HepG2 (cell line): Measurements from ENCODE around the gene AHNAK. TPM values are rescaled to one million over a fixed set of nuclear protein-coding genes. Genes with fewer than 3 reads are reported as not detected.
A peak's percentile ranks its signal among the peaks of the same experiment; 100 is the strongest.

Experiments used
- ARID2 ChIP-seq: sonication (generic); formaldehyde crosslinking; IDR thresholded peaks from 2 replicates; pipeline ENCODE4 v1.8.1; 2022; ENCODE audit warnings: mild to moderate bottlenecking, missing genetic modification reagents, borderline replicate concordance
- ATF4 ChIP-seq, 2 experiments: fragments of 450-650 bp in 1 of 2; sonication (generic) in 1 of 2; formaldehyde crosslinking; IDR thresholded peaks; 2 replicates each; pipeline versions ENCODE4 v1.5.0 to v1.8.0; 2020 to 2022; ENCODE audit warnings: mild to moderate bottlenecking in 1 of 2, missing genetic modification reagents in 1 of 2
- BCL3 ChIP-seq: sonication (generic); formaldehyde crosslinking; IDR thresholded peaks from 2 replicates; pipeline ENCODE4 v1.5.1; 2020; ENCODE audit warnings: mild to moderate bottlenecking, missing genetic modification reagents, moderate library complexity
- BCL6 ChIP-seq: IDR thresholded peaks from 2 replicates; pipeline ENCODE4 v1.6.1; 2016; ENCODE audit warnings: missing genetic modification reagents, missing compliant biosample characterization
- CREB3 ChIP-seq: sonication (generic); formaldehyde crosslinking; IDR thresholded peaks from 2 replicates; pipeline ENCODE4 v1.5.0; 2020; ENCODE audit warnings: missing genetic modification reagents
- EEA1 ChIP-seq: sonication (generic); formaldehyde crosslinking; IDR thresholded peaks from 2 replicates; pipeline ENCODE4 v1.5.1; 2020; ENCODE audit warnings: mild to moderate bottlenecking, missing genetic modification reagents, borderline replicate concordance
- EP300 ChIP-seq, 3 experiments: sonication (generic) in 1 of 3; formaldehyde crosslinking in 1 of 3; IDR thresholded peaks; 2 replicates each; pipeline versions ENCODE4 v1.5.1 to v1.6.1; 2011 to 2020; ENCODE audit warnings: low read depth in 2 of 3, low read length in 2 of 3, borderline replicate concordance in 1 of 3, improper control_type of control experiment in 1 of 3, mild to moderate bottlenecking in 1 of 3, missing genetic modification reagents in 1 of 3, moderate library complexity in 1 of 3
- FOXP1 ChIP-seq, 2 experiments: fragments of 450-650 bp in 1 of 2; IDR thresholded peaks; 2 replicates each; pipeline ENCODE4 v1.6.1; 2017 to 2018; ENCODE audit warnings: antibody characterized with exemption in 1 of 2
- JDP2 ChIP-seq: sonication (generic); formaldehyde crosslinking; IDR thresholded peaks from 2 replicates; pipeline ENCODE4 v1.8.1; 2022; ENCODE audit warnings: missing genetic modification reagents, borderline replicate concordance
- MEIS2 ChIP-seq: sonication (generic); formaldehyde crosslinking; IDR thresholded peaks from 2 replicates; pipeline ENCODE4 v1.9.0; 2021; ENCODE audit warnings: mild to moderate bottlenecking, missing genetic modification reagents
- MXD1 ChIP-seq: sonication (generic); formaldehyde crosslinking; IDR thresholded peaks from 2 replicates; pipeline ENCODE4 v1.4.0; 2020; ENCODE audit warnings: mild to moderate bottlenecking, missing genetic modification reagents
- NFKB2 ChIP-seq: sonication (generic); formaldehyde crosslinking; IDR thresholded peaks from 2 replicates; pipeline ENCODE4 v1.4.0; 2020; ENCODE audit warnings: missing genetic modification reagents, borderline replicate concordance
- NR0B2 ChIP-seq: sonication (generic); formaldehyde crosslinking; IDR thresholded peaks from 2 replicates; pipeline ENCODE4 v1.4.0; 2020; ENCODE audit warnings: mild to moderate bottlenecking, missing genetic modification reagents
- SETDB1 ChIP-seq: sonication (generic); formaldehyde crosslinking; IDR thresholded peaks from 2 replicates; pipeline ENCODE4 v1.5.1; 2020; ENCODE audit warnings: missing genetic modification reagents, mild to moderate bottlenecking, borderline replicate concordance
- ZBTB34 ChIP-seq: sonication (generic); formaldehyde crosslinking; IDR thresholded peaks from 2 replicates; pipeline ENCODE4 v1.8.0; 2022; ENCODE audit warnings: mild to moderate bottlenecking, missing genetic modification reagents
- ZBTB49 ChIP-seq: sonication (generic); formaldehyde crosslinking; IDR thresholded peaks from 2 replicates; pipeline ENCODE4 v1.4.0; 2020; ENCODE audit warnings: missing genetic modification reagents, borderline replicate concordance
- ZFP36 ChIP-seq: fragments of 150-350 bp; IDR thresholded peaks from 2 replicates; pipeline ENCODE4 v1.6.1; 2018; ENCODE audit warnings: borderline replicate concordance, low read length, low read depth; ENCODE audit not compliant: partially characterized antibody
- ZNF589 ChIP-seq: sonication (generic); formaldehyde crosslinking; conservative IDR thresholded peaks from 2 replicates; pipeline ENCODE4 v1.8.0; 2022; ENCODE audit warnings: mild to moderate bottlenecking, moderate library complexity, missing genetic modification reagents
- ZSCAN31 ChIP-seq: sonication (generic); formaldehyde crosslinking; IDR thresholded peaks from 2 replicates; pipeline ENCODE4 v1.5.0; 2020; ENCODE audit warnings: low read depth, mild to moderate bottlenecking, missing genetic modification reagents
- polyA plus RNA-seq, 8 experiments: library from polyadenylated mRNA; depleted of rRNA in 3 of 8; stranded (reverse) in 7 of 8; unstranded in 1 of 8; fragments of >200 nt; fragmentation: Illumina TruSeq in 4 of 8; extraction: Trizol in 4 of 8; gene quantifications; 2 replicates each; pipeline versions ENCODE4 v1.2.1 to v1.2.3, GENCODE V29; 2011 to 2016; ENCODE audit warnings: low read depth in 4 of 8, missing spikeins in 1 of 8, mixed read lengths in 1 of 8; ENCODE audit not compliant: insufficient read depth in 1 of 8
- total RNA-seq, 5 experiments: library from RNA; depleted of rRNA; stranded (reverse); fragments of >200 nt; fragmentation: Illumina TruSeq; extraction: Trizol; gene quantifications; 2 replicates each; pipeline ENCODE4 v1.2.3, GENCODE V29; 2016; ENCODE audit warnings: low read depth in 1 of 5

The AHNAK gene
- total and polyA plus RNA-seq, 2 of the 13 experiments (the other 11 are each of a cell fraction or from before 2014, with no cell fraction given), result 23.4 to 25.0 TPM

GRCh38 chr11:62546929-62547625, 471 bp upstream of the AHNAK start (continued):
- no peak for TF ChIP-seq ZBTB34 (CRISPR knock-in tag)
- TF ChIP-seq BCL6 (CRISPR knock-in tag), result no peak
- 0 out of 2 replicates have a peak, but pooled peaks have one; percentile 1 for TF ChIP-seq NFKB2 (CRISPR knock-in tag)
- no peak for TF ChIP-seq ATF4 (CRISPR knock-in tag; IDR thresholded peaks at IDR 0.05)
- no peak for TF ChIP-seq CREB3 (CRISPR knock-in tag)
- no peak for TF ChIP-seq EEA1 (CRISPR knock-in tag)
- TF ChIP-seq FOXP1 (IDR thresholded peaks at IDR 0.05), result no peak
- TF ChIP-seq FOXP1 (CRISPR knock-in tag; IDR thresholded peaks at IDR 0.05), result no peak
- no peak for TF ChIP-seq NR0B2 (CRISPR knock-in tag)
- TF ChIP-seq ARID2 (CRISPR knock-in tag), result no peak
- no peak for TF ChIP-seq ZBTB49
- TF ChIP-seq ZSCAN31, result no peak
- no peak for TF ChIP-seq ZFP36
- no peak for TF ChIP-seq EP300 (IDR thresholded peaks at IDR 0.05; ENCODE audit: low read depth in 2 of 2, low read length in 2 of 2)
- TF ChIP-seq EP300 (CRISPR knock-in tag; IDR thresholded peaks at IDR 0.05; ENCODE audit: borderline replicate concordance), result no peak
- TF ChIP-seq SETDB1, result 0 out of 2 replicates have a peak, but pooled peaks have one; percentile 52
- no peak for TF ChIP-seq MXD1 (CRISPR knock-in tag)
- no peak for TF ChIP-seq JDP2 (CRISPR knock-in tag)
- TF ChIP-seq ZNF589 (CRISPR knock-in tag), result 0 out of 2 replicates have a peak, but pooled peaks have one; percentile 19
- TF ChIP-seq MEIS2 (CRISPR knock-in tag), result no peak
- no peak; the same call in 1 of the 2 replicates for TF ChIP-seq BCL3 (CRISPR knock-in tag)
